GM12878 (cell line): ENCODE results near the gene LRRC23. TPM values are rescaled to one million over a fixed set of nuclear protein-coding genes. Genes with fewer than 3 reads are reported as not detected.

Source experiments
- ATAC-seq: fragments of 200-7000 bp; cut with Tn5 transposase; 3 replicates; pipeline ENCODE4 v1.9.1; 2020; ENCODE audit warnings: mild to moderate bottlenecking, moderate library complexity
- BruUV-seq: library from RNA; stranded (reverse); fragments of 400-500 nt; replicated peaks from 2 replicates; lab custom pipeline; 2021; lab: Mats Ljungman, UMichigan
- CTCF ChIA-PET: fragments of 300-600 bp; sonication (Branson Sonifier 250); formaldehyde crosslinking; extraction: SDS; loops from one replicate; lab custom pipeline; 2021; ENCODE audit warnings: inconsistent platforms; lab: Yijun Ruan, JAX
- POLR2A ChIA-PET: fragments of 350-600 bp; formaldehyde crosslinking; extraction: SDS; loops from one replicate; lab custom pipeline; 2021; ENCODE audit warnings: inconsistent platforms; lab: Charles Lee
- RAD21 ChIA-PET: fragments of 300-600 bp; sonication (Branson Sonifier 250); formaldehyde crosslinking; loops from one replicate; lab custom pipeline; 2023; ENCODE audit warnings: antibody characterized with exemption; ENCODE audit not compliant: unreplicated experiment; lab: Charles Lee
- SMC1A ChIA-PET: fragments of 300-600 bp; sonication (Branson Sonifier 250); formaldehyde crosslinking; loops from one replicate; lab custom pipeline; 2023; ENCODE audit not compliant: unreplicated experiment, uncharacterized antibody; lab: Charles Lee
- DNase-seq: peaks from one replicate; pipeline ENCODE4 v3.0.0-alpha.2; 2011; ENCODE audit warnings: low read depth, low spot score
- FAIRE-seq: peaks from 3 replicates; lab custom pipeline; 2011; peaks lifted over from hg19 to GRCh38; lab: Jason Lieb, UNC
- H2AFZ ChIP-seq: 2 replicates; pipeline ENCODE4 v1.6.0; 2011; ENCODE audit warnings: low read depth, low read length, control low read depth; ENCODE audit not compliant: control insufficient read depth
- H3K27ac ChIP-seq: 2 replicates; pipeline ENCODE4 v1.5.1; 2011; ENCODE audit warnings: control low read depth; ENCODE audit not compliant: control insufficient read depth, insufficient read depth
- H3K27me3 ChIP-seq, 2 experiments: replicated peaks in 1 of 2; 2 replicates each; pipeline versions ENCODE4 v1.6.0 to v1.6.1; 2011; ENCODE audit warnings: low read length in 1 of 2; ENCODE audit not compliant: control insufficient read depth in 2 of 2, insufficient read depth in 2 of 2
- H3K36me3 ChIP-seq, 2 experiments: 2 replicates each; pipeline ENCODE4 v1.5.1; 2011; ENCODE audit warnings: low read length in 1 of 2; ENCODE audit not compliant: control insufficient read depth in 2 of 2, insufficient read depth in 2 of 2
- H3K4me1 ChIP-seq: 2 replicates; pipeline ENCODE4 v1.6.1; 2011; ENCODE audit warnings: mild to moderate bottlenecking, low read length, moderate library complexity, mixed read lengths; ENCODE audit not compliant: control insufficient read depth, insufficient read depth
- H3K4me2 ChIP-seq: 2 replicates; pipeline ENCODE4 v1.6.0; 2011; ENCODE audit warnings: control low read depth; ENCODE audit not compliant: control insufficient read depth, insufficient read depth
- H3K4me3 ChIP-seq: fragments of 200-600 bp; sonication (generic); 2 replicates; pipeline ENCODE4 v1.5.1; 2016
- H3K79me2 ChIP-seq: 2 replicates; pipeline ENCODE4 v1.6.0; 2011; ENCODE audit warnings: low read length; ENCODE audit not compliant: control insufficient read depth, insufficient read depth
- H3K9ac ChIP-seq: 2 replicates; pipeline ENCODE4 v1.8.0; 2011; ENCODE audit warnings: low read length, control low read depth, mixed read lengths; ENCODE audit not compliant: control insufficient read depth, insufficient read depth
- H3K9me3 ChIP-seq: replicated peaks from 3 replicates; pipeline ENCODE4 v1.5.1; 2011; ENCODE audit warnings: mild to moderate bottlenecking, low read length; ENCODE audit not compliant: control insufficient read depth, insufficient read depth
- H4K20me1 ChIP-seq: 2 replicates; pipeline ENCODE4 v1.6.0; 2011; ENCODE audit not compliant: control insufficient read depth, insufficient read depth
- DPF2 ChIP-seq: fragments of 450-650 bp; IDR thresholded peaks from 2 replicates; pipeline ENCODE4 v1.6.1; 2017; ENCODE audit warnings: mild to moderate bottlenecking
- IRF5 ChIP-seq: fragments of 450-650 bp; IDR thresholded peaks from 2 replicates; pipeline ENCODE4 v1.6.1; 2017; ENCODE audit warnings: borderline replicate concordance
- LARP7 ChIP-seq: fragments of 450-650 bp; IDR thresholded peaks from 2 replicates; pipeline ENCODE4 v1.6.1; 2017; ENCODE audit warnings: mild to moderate bottlenecking
- MAX ChIP-seq: IDR thresholded peaks from 2 replicates; pipeline ENCODE4 v1.6.1; 2012; ENCODE audit warnings: low read depth, low read length, improper control_type of control experiment
- MTA3 ChIP-seq: IDR thresholded peaks from 2 replicates; pipeline ENCODE4 v1.6.1; 2012; ENCODE audit warnings: low read length, inconsistent platforms, borderline replicate concordance
- NFXL1 ChIP-seq: fragments of 450-650 bp; IDR thresholded peaks from 2 replicates; pipeline ENCODE4 v1.6.1; 2017; ENCODE audit warnings: antibody characterized with exemption, mild to moderate bottlenecking, borderline replicate concordance
- NR2C1 ChIP-seq: fragments of 450-650 bp; IDR thresholded peaks from 2 replicates; pipeline ENCODE4 v1.6.1; 2017; ENCODE audit warnings: antibody characterized with exemption, mild to moderate bottlenecking, moderate library complexity
- NR2F1 ChIP-seq: fragments of 450-650 bp; conservative IDR thresholded peaks from 2 replicates; pipeline ENCODE4 v1.6.1; 2017; ENCODE audit warnings: mild to moderate bottlenecking
- PAX5 ChIP-seq: IDR thresholded peaks from 2 replicates; pipeline ENCODE4 v1.6.1; 2011; ENCODE audit warnings: low read depth, low read length, borderline replicate concordance
- REST ChIP-seq: IDR thresholded peaks from 2 replicates; pipeline ENCODE4 v1.6.1; 2012; ENCODE audit warnings: mild to moderate bottlenecking, low read depth, low read length
- SMAD1 ChIP-seq: fragments of 450-650 bp; IDR thresholded peaks from 2 replicates; pipeline ENCODE4 v1.6.1; 2018; ENCODE audit warnings: mild to moderate bottlenecking, low read depth; ENCODE audit not compliant: partially characterized antibody
- SUPT20H ChIP-seq: IDR thresholded peaks from 2 replicates; pipeline ENCODE4 v1.6.1; 2011; ENCODE audit warnings: low read depth, mild to moderate bottlenecking, low read length, moderate library complexity, borderline replicate concordance; ENCODE audit not compliant: control insufficient read depth
- WRNIP1 ChIP-seq: IDR thresholded peaks from 2 replicates; pipeline ENCODE4 v1.6.1; 2011; ENCODE audit warnings: low read depth, low read length, improper control_type of control experiment, borderline replicate concordance
- YY1 ChIP-seq: IDR thresholded peaks from 2 replicates; pipeline ENCODE4 v1.6.1; 2011; ENCODE audit warnings: low read depth, mild to moderate bottlenecking, low read length
- ZNF24 ChIP-seq: fragments of 450-650 bp; IDR thresholded peaks from 2 replicates; pipeline ENCODE4 v1.6.1; 2017; ENCODE audit warnings: antibody characterized with exemption, mild to moderate bottlenecking
- ZZZ3 ChIP-seq: IDR thresholded peaks from 2 replicates; pipeline ENCODE4 v1.6.1; 2011; ENCODE audit warnings: low read depth; ENCODE audit not compliant: control insufficient read depth, insufficient read length
- WGBS: methylation state at CpG from one replicate; pipeline ENCODE4 v1.1.6; 2016; ENCODE audit warnings: low lambda C conversion rate; ENCODE audit not compliant: insufficient replicate concordance, insufficient coverage; ENCODE audit errors: missing lambda C conversion rate; 5-methylcytosine and 5-hydroxymethylcytosine counted together
- in situ Hi-C: fragments of 300-500 bp; cut with MboI; formaldehyde crosslinking; loops from 9 replicates; pipeline ENCODE4 v1.14.3; 2018; ENCODE audit warnings: mixed read lengths
- intact Hi-C: fragments of 100-400 bp; cut with micrococcal nuclease; formaldehyde crosslinking; loops from one replicate; pipeline ENCODE4 v1.14.2; 2022; ENCODE audit not compliant: unreplicated experiment
- polyA plus RNA-seq, 11 experiments: library from polyadenylated mRNA; depleted of rRNA in 4 of 11; unstranded in 6 of 11; stranded (reverse) in 5 of 11; fragments of >200 nt; fragmentation: Nextera tagmentation in 4 of 11; fragmentation: Illumina TruSeq in 1 of 11; extraction: Ambion mirVana in 4 of 11; extraction: Trizol in 1 of 11; gene quantifications; 1 replicate in 1 of 11; 2 replicates in 10 of 11; pipeline versions ENCODE4 v1.2.1 to v1.2.3, GENCODE V29; 2011 to 2016; ENCODE audit warnings: inconsistent platforms in 2 of 11, missing spikeins in 2 of 11, low read depth in 1 of 11
- total RNA-seq, 4 experiments: library from RNA; depleted of rRNA in 3 of 4; stranded (reverse); fragments of >200 nt in 3 of 4; fragmentation: Illumina TruSeq in 1 of 4; extraction: Trizol in 1 of 4; gene quantifications; 2 replicates each; pipeline versions ENCODE4 v1.2.1 to v1.2.3, GENCODE V29; 2013 to 2021

The LRRC23 gene
- total and polyA plus RNA-seq, 10 of the 15 experiments (the other 5 are each of a cell fraction or from before 2014, with no cell fraction given) = 1.4 to 6.9 (median 3.4) TPM

- no peak for FAIRE-seq
- H3K4me2 ChIP-seq = no peak overlapping the region
- no peak overlapping the region for H3K4me3 ChIP-seq
- ChIA-PET POLR2A (interaction anchor here (0.7 to 1.7 kb wide), 4 partner anchors 10 to 21 kb away, joined by 3 to 4 read pairs (median 3); partner anchors contain the start of genes CDCA3, GNB3, SPSB2 and USP5), CTCF (no interaction called here), RAD21 (no interaction called here), SMC1A (interaction anchor here (1.4 kb wide), 1 partner anchor 23 kb away, joined by 3 read pairs; no protein-coding TSS in a partner anchor)
- no peaks in the 10 kb centered on the region for H3K4me1 ChIP-seq
- in situ Hi-C loops = no loop called here
- TF ChIP-seq YY1 (no peak), LARP7 (no peak), DPF2 (no peak), NFXL1 (no peak), MTA3 (no peak), IRF5 (no peak), ZZZ3 (no peak), ZNF24 (no peak), PAX5 (no peak), SUPT20H (no peak), WRNIP1 (no peak), NR2F1 (no peak), REST (no peak), SMAD1 (no peak), MAX (no peak), NR2C1 (no peak)
- no peak for ATAC-seq
- no peaks in the 10 kb centered on the region for H3K9me3 ChIP-seq
- intact Hi-C loops = no loop called here
- H3K27me3 ChIP-seq = no peaks in the 10 kb centered on the region
- WGBS = 97% methylated on average over 9 of the region's 9 CpGs
- BruUV-seq = no TSS peak
- no peaks in the 10 kb centered on the region for H4K20me1 ChIP-seq
- no peak for DNase-seq
- no peak overlapping the region for H3K9ac ChIP-seq
- no peak overlapping the region for H3K27ac ChIP-seq
- H3K36me3 ChIP-seq = peaks cover 46 to 49% of the 10 kb centered on the region in 2 experiments
- H3K79me2 ChIP-seq = no peaks in the 10 kb centered on the region
- no peak overlapping the region for H2AFZ ChIP-seq
Observed at GRCh38 chr12:6861391-6861790, 43.2 kb upstream of the LRRC23 start.
